GM12801 (cell line): ENCODE results near the gene FAR2.

Source experiments
- TF ChIP-seq, protein P1 (sequence below): IDR thresholded peaks from one replicate; pipeline ENCODE4 v1.5.1; 2011; ENCODE audit warnings: control low read depth; ENCODE audit not compliant: insufficient read length; ENCODE audit errors: extremely low read depth

The FAR2 gene

DNA sequence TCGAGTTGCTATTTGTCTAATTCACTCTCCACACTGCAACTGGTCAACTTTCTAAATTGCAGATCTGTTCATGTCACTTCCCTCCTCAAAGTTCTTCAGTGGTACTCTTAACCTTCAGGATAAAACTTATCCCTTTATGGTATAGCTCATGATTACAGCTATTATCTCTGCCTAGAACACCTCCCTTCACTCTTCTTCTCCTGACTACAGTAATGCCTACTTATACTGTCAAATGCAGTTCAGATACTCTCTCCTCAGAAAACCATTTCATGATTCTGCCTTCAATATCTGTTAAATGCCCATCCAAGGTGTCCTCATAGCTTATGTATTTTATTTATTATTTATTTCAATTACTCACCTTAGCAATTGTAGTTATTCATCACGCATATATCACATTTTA lies 85.5 kb downstream of the FAR2 start:
- TF ChIP-seq, protein P1, sequence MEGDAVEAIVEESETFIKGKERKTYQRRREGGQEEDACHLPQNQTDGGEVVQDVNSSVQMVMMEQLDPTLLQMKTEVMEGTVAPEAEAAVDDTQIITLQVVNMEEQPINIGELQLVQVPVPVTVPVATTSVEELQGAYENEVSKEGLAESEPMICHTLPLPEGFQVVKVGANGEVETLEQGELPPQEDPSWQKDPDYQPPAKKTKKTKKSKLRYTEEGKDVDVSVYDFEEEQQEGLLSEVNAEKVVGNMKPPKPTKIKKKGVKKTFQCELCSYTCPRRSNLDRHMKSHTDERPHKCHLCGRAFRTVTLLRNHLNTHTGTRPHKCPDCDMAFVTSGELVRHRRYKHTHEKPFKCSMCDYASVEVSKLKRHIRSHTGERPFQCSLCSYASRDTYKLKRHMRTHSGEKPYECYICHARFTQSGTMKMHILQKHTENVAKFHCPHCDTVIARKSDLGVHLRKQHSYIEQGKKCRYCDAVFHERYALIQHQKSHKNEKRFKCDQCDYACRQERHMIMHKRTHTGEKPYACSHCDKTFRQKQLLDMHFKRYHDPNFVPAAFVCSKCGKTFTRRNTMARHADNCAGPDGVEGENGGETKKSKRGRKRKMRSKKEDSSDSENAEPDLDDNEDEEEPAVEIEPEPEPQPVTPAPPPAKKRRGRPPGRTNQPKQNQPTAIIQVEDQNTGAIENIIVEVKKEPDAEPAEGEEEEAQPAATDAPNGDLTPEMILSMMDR: no peak

DNA sequence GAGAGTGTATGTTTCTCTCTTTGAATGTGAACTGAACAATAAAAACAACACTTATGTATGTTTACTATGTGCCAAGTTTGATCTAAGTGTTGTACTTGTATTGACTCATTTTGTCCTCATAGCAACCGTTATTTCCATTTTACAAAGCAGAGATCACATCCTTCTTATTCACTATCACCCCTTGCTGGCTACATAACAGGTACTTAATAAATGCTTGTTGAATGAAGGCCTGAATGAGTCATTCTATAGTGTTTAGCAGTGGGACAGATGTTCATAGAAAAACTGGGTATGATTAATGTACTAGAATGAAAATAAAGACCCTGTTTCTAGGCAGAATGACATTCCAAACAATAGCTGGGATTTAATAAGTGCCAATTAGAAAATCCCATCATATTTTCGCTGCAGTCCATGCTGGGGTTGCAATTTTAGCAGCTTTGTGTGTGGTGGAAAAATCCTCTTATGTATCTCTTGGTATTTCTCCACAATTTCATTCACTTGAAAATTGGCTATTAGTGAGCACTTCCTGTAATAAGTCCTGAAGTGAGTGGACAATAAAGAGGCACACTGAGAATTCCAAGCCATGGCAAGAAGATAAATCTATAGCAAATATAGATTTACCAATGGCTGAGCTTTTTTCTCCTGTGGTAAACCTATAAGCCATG lies 86.0 kb downstream of the FAR2 start:
- TF ChIP-seq, protein P1: no peak

DNA sequence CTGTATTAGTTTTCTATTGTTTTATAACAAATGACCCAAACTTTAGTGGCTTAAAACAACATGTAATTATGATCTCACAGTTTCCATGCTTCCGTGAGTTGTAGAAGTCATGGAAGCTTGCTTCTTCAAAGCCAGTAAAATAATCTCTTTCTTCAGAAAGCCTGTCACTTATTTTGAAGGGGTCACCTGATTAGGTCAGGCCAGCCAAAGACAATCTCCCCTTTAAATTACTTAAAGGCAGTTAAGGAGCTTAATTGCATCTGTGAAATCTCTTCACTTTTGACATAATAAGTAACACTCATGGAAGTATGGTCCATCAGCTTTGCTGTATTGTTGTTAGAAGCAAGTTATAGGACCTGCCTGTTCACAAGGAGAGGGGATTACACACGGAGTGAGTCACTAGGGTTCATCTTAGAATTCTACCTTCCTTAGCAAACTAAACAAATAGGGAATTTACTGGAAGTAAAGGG lies 89.8 kb downstream of the FAR2 start:
- TF ChIP-seq, protein P1: no peak

DNA sequence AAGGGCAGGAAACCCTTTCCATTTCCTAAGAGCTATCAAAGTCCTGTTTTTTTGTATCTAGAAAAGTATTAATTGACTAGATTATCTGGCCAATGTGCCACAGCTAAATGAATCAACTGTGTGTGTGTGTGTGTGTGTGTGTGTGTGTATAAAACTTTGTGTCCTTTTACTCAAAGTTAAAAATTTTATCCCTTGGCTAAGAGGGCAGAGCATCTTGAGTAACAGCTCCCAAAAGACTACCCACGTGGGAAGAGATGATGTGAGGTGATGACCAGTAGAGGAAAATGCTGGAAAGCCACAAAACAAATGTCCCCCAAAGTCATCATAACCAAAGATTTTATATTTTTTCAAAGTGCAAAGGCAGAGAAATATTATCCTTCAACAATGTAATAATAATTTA lies 90.3 kb downstream of the FAR2 start:
- TF ChIP-seq, protein P1: no peak

DNA sequence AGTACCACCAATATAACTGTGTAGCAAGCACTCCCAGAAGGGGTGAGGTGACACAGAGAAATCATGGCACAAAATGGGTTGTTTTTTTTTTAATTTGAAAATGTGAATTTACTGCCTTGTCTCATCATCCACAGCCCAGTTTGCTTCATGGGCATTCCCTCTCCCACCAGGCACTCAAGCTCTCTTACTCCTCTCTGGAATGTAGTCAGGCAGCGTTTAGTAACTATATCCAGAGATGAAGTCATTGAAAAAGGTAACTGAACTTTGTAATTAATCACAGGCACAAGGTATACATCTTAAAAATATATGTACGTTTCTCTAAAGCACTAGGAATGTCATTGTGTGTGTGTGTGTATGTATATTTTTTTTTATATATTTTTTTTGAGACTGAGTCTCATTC lies 91.4 kb downstream of the FAR2 start:
- TF ChIP-seq, protein P1: no peak

DNA sequence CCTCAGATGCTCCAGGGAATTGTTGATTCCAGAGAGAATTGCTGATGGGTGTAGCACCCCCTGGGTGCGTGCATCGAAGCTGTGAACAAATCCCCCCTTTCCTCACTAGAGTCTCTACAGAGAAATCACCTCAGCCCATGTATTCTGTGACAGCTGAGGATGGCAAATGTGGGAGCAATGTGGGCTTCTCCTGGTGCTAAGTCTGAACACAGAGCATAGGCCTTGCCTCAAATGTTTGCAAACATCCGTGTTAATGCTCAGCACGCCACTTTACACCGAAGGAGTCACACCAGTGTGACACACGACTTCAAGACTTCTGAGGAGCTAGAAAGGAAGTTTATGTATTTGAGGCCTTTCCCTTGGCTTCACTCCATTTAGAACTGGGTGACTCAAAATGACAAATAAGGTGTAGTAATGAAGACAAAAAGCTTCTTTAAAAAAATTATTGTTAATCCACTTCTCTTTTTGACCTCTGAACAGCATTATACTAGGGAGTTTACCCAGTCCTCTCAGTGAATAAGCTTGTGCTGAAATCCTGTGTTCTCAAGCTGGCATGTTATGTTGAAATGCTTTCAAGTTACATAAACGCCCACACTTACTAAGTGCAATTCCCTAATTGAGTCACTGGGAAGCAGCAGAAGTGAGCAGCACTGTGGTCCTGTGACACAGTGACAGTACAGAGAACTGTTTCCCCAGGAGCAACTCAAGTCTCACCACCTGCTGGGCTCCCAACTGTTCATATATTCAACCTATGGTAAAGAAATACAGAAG lies 92.9 kb downstream of the FAR2 start:
- TF ChIP-seq, protein P1: no peak

DNA sequence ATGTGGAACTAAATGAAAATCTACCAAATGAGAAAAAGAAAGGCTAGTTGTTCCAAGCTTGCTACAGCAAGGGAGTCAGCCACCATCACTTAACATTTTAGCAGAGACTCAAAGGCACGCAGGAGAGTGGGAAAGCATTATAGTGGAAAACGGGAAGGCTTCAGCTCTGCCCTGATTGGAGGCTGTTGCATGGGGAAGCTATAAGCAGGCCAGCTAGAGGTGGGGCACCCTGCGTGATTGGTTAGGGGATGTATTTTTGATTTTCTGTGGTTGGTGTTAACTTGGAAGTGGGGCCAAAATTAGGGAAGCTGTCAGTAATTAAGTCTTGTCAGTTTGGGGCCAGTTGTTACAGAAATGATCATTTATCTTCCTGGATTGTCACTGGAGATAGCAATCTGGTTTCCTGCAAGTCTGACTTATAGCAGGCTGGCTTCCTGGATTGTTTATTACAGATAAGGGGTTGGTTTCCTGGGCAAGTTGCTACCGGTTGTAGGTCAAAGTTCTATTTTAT lies 93.9 kb downstream of the FAR2 start:
- TF ChIP-seq, protein P1: no peak
